Stimulated activated CD8-positive, alpha-beta memory T cell treated with anti-CD3 and anti-CD28 coated beads, Interleukin-7, amount 100 ng/mL, for 1 hour (primary cell): ENCODE measurements around the gene PCNT.
A peak's percentile ranks its signal among the peaks of the same experiment; 100 is the strongest.
"Not testable (repeated sequence)": the region's sequence is repeated elsewhere in the genome, so short reads cannot be mapped to it uniquely, and the experiment has no call there.

Source experiments
- DNase-seq, 2 donors: peaks; one replicate each; pipeline ENCODE4 v3.0.0-alpha.2; 2020; ENCODE audit warnings: low read depth in 2 of 2

The PCNT gene

DNA sequence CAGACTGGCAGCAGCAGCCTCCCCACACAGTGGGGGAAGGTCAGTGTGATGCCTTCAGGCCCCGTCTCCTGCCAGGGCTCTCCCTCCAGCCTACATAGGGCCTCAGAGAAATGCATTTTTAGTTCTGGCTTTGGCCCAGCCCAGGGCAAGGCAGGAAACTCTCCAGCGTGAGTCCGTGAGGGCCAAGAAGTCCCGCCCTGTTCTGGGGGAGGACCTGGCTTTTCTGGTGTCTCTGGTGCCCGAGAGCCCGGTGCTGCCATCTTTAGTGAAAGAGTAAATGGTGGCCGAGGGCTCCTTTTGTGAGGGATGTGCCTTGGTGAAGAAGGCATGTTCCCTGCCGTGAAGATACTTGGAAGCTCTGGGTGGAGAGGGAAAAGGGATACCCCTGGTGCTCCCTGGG lies 120.0 kb downstream of the PCNT start:
- no peak for DNase-seq

DNA sequence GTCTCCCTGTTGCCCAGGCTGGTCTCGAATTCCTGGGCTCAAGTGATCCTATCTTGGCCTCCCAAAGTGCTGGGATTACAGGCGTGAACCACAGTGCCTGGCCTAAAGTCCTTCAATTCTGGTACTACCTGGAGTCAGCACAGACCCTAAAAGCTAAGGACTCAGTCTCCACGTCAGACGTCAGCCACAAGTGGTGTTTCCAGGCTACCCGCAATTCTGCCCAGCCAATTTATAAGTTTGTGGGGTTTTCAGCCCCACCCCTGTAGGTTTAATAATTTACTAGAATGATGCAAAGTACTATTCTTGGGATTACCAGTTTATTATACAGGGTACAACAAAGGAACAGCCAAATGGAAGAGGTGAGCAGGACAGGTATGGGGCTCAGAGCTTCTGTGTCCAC lies 124.2 kb downstream of the PCNT start:
- DNase-seq: no peak

DNA sequence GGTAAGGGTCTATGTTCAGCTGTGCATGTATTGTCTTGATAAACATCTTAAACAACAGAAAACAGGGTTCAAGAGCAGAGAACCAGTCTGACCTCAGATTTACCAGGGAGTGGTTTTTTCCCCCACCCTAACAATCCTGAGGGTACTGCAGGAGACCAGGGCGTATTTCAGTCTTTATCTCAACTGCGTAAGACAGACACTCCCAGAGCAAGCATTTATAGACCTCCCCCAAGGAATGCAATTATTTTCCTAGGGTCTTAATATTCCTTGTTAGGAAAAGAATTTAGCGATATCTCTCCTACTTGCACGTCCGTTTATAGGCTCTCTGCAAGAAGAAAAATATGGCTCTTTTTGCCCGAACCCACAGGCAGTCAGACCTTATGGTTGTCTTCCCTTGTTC lies 124.9 kb downstream of the PCNT start:
- DNase-seq: not testable (repeated sequence)

DNA sequence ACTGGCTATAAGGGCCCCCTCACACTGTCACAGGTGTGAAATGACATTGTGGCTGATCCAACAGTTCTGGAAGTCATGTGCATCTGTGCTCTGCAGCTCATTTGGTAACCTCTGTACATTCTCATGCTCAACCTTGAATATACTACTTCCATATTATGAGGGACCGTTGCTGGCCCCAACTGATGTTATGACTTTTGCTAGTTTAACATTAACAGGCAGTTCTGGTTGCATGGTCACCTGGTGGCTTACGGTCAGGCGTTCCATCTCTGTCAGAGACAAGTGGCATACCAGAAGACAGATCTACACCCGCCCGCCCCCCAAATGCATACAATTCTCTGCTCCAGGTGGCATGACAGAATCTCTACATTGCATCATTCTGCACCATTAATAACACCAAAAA lies 128.8 kb downstream of the PCNT start:
- no peak for DNase-seq

DNA sequence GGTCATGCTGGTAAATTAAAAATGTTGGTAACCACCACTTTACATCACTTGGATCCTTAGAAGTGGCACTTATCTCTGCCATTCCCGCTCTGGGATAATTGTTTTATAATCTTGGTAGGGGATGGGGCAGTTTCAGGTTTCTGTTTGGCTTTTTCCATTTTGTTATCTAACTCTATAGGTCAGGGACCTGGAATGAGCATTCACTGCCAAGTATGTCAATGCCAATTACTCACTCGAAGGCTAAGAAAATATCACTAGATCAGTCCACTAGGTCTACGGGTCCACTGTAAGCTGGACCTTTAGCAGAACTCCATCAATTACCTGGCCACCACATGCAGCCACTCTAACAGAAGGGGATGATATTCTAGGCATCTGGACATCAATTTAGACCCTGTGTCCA lies 130.2 kb downstream of the PCNT start:
- no peak for DNase-seq

DNA sequence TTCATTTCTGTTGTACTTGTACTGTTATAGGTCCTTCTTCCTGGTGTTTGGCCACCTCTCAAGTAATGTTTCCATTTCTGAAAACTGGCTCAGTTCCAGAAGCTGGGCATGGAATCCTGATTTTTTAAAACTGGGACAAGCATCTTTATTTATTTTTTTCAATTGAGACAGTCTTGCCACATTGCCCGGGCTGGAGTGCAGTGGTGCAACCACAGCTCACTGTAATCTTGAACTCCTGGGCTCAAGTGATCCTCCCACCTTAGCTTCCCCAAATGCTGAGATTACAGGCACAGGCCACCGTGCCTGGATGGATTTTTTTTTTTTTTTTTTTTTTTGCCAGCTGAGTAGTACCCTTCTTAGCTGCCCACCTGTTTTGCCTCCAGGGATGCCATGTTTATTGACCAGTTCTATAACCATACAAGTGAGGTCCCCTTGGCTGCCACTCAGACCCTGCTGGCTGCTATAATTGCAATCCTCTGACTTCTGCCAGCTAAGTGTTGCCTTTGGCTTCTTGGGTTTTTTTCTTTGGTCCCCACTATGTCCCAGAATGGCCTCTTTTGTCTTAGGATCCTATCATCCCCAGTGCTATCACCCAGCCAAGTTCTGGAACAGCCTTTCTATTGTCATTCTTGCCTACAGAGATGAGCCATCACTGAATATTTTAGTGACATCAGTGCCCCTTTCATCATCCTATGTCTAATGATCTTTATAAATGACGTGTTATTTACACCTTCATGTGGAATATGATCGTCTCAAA lies 130.9 kb downstream of the PCNT start:
- no peak for DNase-seq

DNA sequence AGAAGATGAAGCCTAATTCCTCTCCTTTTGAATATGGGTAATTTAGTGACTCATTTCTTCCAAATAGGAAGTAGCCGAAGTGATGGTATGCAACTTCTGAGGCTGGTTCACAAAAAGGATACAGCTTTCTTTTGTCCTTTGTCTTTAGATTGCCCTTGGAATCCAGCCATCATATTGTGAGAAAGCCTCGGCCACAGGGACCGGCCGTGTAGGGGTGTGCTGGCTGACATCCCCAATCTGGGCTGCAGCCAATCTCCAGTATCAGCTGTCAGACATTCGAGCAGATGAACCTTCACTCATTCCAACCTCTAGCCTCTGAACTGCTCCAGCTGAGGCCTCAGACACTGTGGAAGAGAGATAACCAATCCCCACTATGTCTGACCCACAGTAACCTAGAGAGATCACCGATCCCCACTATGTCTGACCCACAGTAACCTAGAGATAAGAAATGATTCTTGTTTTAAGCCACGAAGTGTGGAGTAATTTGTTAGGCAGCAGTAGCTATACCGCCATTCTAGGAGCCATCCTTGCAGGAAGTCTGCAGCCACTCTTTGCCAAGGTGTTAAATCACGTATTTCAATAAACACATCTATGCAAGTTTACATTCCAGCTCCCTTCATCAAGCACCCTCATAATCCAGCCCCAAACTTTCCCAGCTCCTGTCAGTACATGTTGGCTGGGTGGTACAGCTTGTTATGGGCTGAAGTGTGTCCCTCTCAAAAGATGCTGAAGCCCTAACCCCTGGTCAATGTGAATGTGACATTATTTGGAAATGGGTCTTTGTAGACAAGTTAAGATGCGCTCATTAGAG lies 131.8 kb downstream of the PCNT start:
- no peak for DNase-seq

DNA sequence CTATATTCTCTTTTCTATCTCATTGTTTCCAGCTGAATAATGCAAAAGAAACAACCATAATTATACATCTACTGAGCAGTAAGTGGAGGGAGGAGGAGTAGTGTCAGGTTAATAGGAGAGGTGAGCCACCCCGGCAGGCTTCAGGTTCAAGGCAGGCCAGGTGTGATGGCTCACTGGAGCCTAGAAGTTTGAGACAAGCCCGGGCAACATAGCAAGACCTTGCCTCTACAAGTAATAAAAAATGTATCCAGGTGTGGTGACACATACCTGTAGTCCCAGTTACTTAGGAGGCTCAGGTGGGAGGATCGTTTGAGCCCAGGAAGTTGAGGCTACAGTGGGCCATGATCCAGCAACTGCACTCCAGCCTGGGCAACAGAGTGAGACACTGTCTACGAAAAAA lies 132.8 kb downstream of the PCNT start:
- no peak for DNase-seq

DNA sequence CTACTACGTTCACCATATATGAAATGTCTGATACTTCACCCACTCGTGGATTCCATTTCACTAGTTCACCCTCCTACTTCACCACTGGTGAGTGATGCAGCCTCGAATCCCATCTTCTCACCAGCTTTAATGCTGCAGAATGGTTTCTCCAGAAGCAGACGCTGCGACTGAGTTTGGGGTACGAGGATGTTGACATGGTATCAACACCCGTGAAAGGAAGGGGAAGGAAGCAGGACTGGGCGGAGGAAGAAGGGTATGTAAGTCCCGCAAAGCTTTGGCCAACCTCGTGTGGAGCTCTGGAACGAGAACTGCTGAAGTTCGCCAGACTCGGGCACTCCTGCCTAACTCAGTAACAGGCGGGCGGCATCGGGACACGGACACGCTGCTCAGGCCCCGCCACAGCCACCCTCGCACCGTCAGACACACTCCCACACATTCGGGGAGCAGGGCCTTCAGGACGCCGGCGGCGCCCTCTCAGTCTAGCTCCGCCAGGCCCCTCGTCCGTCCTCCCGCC lies 133.9 kb downstream of the PCNT start:
- no peak for DNase-seq

DNA sequence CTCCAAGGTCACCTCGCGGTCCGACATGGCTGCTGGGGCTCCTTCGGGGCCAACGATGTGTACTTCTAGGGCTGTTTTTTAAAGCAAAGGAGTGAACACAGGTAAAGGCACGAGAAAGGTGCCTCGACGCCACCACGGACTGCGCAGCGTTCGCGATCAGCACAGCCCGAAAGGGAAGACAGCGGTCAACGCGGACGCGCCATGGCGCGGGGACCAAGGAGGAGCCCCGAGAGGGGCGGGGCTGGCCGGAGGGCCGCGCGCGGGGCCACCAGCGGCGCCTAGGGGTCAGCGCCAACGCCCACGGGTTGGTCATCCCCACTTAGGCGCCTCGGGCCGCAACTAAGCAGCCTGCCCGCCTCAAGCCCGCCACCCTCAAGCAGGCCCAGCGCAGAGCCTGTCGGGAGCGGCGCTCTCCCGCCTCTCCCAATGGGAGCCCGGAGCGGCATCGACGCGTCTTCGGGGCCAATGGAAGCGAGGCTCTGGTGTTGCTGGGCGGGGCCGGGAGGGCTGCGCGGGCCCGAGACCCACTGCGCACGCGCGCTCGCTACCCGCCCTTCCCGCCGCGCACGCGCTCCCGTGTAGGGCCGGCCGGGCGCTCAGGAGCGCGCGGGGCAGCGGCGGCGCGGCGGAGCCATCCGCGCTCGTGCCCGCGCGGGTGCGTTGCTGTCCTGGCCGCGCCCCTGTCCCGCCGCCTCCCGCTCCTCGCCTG lies 134.5 kb downstream of the PCNT start, which contains the start of gene DIP2A:
TSS of gene DIP2A (plus strand) at position 577 of the 709 bp plus-strand sequence. CDS start 241 bp downstream, outside the sequence.
- peak; percentile 86 to 87 for DNase-seq

DNA sequence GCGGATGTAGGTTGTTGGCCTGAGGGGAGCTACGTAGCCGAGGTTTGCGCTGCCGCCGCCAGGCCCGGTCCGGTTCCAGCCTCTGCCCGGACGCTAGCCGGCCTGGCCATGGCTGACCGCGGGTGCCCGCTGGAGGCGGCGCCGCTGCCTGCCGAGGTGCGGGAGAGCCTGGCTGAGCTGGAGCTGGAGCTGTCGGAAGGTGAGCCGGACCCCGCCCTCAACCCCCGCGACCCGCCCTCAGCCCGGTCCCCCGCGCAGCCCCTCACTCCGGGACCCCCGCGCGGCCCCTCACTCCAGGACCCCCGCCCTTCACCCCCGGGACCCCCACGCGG lies 135.0 kb downstream of the PCNT start:
- DNase-seq: no peak

DNA sequence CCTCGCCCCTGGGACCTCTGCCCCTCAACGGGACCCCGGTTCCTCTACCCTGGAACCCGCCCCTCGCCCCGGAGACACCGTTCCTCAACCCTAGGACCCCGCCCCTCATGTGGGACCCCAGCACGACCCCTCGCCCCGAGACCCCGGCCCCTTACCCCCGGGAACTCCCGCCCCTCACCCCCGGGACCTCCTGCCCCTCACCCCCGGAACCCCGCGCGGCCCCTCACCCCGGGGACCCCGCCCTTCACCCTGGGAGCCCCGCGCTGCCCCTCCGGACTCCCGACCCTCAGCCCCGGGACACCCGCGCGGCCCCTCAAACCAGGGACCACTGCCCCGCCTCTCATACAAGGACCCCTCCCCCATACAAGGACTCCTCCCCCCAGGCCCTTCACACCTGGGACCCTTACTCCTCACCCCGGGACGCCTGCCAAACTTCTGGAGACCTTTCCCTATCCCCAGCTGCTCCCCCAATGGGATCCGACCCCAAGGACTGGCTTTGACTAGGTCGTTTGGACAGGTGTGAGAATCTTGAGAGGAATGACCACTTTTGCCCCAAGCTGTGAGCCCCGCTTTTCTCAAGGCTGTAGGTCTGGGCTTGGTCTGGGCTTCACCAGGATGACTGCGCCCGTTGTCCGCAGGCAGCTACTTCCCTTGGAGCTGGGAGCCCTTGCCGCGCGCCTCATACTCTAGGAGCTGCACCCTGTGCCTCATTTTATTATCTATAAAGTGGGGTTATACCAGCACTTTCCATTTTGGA lies 135.6 kb downstream of the PCNT start:
- no peak for DNase-seq

DNA sequence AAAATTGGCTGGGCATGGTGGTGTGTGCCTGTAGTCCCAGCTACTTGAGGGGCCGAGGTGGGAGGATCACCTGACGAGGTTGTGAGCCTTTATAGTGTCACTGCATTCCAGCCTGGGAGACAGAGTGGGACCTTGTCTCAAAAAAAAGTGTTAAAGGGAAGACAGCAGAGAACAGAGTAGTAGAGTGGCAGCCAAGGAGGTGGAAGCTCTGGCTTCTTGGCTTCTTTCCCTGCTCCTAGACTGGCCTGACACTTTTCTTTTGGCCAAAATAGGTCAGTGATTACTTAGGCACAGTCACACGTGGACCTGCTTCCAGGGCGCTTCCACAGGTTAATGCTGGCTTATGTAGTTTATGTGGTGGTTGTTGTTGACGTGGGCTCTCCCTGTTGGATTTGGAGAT lies 138.0 kb downstream of the PCNT start:
- no peak for DNase-seq

DNA sequence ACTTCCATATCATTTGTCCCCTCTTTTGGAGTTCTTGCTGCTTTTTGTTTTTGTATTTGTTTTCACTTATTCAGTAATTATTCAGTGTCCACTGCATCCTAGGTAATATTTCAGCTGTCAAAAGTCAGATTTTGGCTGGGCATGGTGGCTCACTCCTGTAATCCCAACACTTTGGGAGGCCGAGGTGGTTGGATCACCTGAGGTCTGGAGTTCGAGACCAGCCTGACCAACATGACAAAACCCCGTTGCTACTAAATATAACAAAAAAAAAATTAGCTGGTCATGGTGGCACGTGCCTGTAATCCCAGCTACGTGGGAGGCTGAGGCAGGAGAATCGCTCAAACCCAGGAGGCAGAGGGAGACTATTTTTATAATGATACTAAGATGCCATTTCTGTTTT lies 141.2 kb downstream of the PCNT start:
- not testable (repeated sequence) for DNase-seq

DNA sequence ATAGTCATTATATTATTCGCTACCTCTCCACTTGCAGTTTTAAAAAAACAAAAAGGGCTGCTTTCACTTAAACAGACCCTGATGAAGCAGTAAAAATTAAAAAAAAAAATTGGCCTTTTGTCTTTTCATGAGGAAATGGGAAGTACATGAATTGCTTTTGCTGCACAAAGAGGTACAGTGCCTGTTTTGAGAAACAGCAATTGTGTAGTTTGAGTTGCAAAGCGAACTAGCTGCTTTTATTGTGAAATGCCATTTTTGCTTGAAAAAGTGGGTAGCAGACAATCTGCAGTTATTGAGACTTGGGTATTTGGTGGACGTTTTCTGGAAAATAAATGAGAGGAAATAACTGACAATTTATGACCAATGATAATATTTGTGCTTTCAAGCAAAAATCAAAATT lies 141.7 kb downstream of the PCNT start:
- no peak for DNase-seq

DNA sequence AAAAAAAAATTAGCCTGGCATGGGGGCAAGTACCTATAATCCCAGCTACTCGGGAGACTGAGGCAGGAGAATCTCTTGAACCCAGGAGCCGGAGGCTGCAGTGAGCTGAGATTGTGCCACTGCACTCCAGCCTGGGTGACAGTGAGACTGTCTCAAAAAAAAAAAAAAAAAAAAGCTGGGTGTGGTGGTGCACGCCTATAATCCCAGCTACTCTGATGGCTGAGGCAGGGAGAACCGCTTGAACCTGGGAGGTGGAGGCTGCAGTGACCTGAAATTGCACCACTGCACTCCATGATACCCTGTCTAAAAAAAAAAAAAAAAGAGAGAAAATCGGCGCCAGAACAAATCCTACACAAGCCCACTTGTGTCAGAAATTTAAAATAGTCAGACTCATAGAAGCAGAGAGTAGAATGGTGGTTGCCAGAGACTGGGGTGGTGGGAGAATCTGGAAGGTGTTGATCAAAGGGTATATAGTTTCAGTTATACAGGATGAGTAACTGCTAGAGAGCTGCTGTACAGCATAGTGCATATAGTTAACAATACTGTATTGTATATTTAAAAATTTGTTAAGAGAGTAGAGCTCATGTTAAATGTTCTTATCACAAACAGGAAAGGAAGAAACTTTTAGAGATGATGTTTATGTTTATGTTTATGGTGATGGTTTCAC lies 144.3 kb downstream of the PCNT start:
- DNase-seq: no peak

DNA sequence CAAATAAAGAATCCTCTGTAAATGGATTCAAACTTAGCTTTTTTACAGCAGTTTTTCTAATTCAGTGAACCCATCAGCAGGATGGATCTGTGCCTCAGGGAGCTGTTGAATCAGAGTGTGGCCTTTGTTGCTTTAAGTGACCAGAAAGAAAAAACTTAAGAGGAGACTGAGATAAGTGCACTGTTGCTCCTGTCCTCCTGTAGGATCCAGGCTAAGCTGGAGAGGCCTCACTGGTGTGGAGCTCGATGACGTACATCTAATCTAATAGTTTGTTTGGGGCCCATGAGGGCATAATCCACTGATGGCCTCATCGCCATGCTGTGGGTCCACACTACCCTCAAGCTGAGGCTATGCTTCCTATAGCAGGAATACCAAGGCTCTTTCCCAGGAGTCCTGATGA lies 145.3 kb downstream of the PCNT start:
- no peak for DNase-seq

DNA sequence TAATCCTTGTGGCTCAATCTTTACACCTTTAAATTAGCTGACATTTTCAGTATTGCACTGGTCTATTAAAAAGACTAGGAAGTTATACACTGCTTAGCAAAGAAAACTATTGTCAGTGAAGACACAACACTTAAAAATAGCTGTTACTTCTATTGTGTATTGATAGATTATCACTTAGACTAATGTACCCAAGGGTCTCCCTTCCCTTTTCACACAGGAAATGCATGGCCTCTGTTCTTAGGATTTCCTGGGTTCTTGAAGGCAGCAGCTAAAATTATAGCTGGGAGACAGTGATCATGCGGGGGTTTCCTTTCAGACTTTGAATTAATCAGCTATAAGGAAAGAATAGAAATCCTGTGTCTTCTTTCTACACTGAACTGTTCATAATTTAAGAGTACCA lies 147.6 kb downstream of the PCNT start:
- DNase-seq: no peak

DNA sequence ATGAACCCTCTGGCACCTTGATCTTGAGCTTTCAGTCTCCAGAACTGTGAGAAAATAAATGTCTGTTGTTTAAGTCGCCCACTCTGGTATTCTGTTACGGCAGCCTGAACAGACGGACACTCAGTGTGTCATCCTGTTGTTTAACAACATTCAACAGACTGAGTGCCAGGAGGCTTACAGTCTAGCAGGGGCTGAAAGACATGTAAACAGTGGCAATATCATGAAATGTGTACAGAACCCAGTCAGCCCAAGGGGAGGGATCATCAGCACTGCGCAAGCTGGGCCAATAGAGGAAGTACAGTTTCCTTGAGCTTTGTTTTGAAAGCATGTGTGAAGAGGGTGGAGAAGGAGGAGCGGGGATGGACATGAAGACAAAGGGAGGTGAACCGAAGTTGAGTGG lies 148.3 kb downstream of the PCNT start:
- no peak for DNase-seq

DNA sequence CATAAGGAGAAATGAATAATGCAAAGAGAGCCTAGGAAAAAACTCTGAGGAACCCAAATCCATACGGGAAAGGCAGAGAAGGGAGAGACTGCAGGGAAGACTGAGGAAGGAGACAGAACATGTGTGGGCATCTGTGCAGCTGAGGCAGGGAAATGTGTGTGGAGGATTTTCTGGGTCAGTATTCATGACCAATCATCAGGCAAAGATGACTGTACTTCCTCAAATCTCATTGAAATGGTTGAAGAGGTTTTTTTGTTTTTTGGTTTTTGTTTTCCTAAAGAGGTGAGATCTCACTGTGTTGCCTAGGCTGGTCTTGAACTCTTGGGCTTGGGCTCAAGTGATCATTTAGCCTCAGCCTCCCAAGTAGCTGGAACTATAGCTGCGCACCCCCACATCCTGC lies 150.4 kb downstream of the PCNT start:
- no peak for DNase-seq

DNA sequence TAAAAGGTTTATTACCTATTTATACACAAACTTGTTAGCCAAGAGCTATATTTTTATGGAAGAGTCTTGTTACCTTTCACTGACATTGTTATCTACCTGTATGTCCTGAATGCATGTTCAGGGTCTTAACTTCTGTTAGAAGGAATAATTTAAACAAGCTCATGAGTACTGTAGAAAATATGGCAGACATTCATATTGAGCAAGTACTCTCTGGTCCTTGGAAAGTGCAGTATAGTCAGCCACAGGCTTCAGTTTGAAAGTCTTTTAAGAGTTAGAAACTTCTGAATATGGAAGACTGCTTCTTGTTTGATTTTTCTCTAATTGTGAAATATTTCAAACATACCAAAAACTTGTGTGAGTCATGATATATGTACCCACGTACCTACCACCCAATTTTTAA lies 151.3 kb downstream of the PCNT start:
- no peak for DNase-seq
